GDM1 (cell line): ENCODE measurements around the gene ANKRD36C.
"Not testable (repeated sequence)": the region's sequence is repeated elsewhere in the genome, so short reads cannot be mapped to it uniquely, and the experiment has no call there.

Source experiments
- DNase-seq: peaks from one replicate; lab custom pipeline; 2025; lab: John Stamatoyannopoulos, UW

ANKRD36C gene

DNA sequence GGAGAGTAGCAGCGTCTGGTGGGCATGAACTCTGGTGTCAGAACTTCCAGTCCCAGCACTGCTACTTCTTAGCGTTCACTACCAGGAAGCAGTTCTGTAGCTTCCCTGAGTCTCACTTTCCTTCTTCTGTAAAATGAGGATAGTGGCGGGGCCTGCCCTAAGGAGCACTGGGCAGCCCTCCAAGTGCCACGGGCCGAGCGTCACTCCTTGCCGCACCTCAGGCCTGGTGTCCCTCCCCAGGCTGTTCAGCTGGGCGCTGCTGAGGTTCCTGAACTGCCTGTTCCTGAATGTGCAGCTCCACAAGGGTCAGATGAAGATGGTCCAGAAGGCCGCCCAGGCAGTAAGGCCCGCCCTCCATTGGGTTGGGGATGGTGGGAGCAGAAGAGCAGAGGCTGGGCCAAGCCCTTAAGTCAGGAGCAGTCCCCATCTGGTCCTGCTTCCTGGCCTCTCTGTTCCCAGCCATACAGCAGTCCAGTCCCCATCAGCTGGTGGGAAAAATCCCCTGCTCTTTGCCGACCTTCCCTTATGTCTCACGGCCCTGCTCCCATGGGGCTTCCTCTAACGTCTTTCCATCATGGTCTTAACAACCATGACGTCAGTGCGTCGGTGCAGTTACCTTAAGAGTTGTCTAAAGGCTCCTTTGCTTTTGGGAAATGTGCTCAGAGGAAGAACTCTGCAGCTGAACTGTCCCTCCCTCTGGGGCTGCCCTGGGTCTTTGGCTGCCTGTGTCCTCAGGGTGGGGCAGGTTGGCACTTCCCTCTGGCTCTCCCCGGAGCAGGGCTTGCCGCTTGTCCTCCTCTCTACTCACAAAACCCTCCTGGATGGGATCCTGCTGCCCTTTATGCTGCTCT lies 195.2 kb downstream of the ANKRD36C start:
- not testable (repeated sequence) for DNase-seq

- not testable (repeated sequence) for DNase-seq
These were observed 197.7 kb downstream of the ANKRD36C start for GRCh38 chr2:95793970-95794369.

DNA sequence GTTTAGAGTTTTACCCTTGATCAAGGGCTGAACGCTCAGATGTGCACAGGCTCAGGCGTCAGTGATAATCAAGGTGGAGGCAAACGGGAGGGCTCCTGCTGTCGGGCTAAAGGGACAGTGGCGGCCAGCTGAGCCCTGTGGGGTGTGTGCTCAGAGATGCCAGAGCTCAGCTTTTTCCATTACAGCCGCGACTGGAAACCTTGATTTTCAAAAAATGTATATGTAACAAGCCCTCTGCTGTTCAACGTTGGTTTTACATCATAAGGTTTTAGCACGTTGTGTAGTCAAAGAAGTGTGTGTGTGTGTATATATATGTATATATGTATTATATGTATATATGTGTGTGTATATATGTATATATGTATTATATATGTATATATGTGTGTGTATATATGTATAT lies 201.4 kb downstream of the ANKRD36C start:
- not testable (repeated sequence) for DNase-seq

GRCh38 chr2:95789385-95789784 lies 202.2 kb downstream of the ANKRD36C start:
- DNase-seq = not testable (repeated sequence)

GRCh38 chr2:95788642-95789041 lies 203.0 kb downstream of the ANKRD36C start:
- not testable (repeated sequence) for DNase-seq
